K562 (cell line): ENCODE results near the gene HOXA4. TPM values are rescaled to one million over a fixed set of nuclear protein-coding genes. Genes with fewer than 3 reads are reported as not detected.

ENCODE experiments used
- ATAC-seq: fragments of 200-7000 bp; cut with Tn5 transposase; 3 replicates; pipeline ENCODE4 v1.9.1; 2020; ENCODE audit warnings: moderate library complexity
- BruUV-seq: library from RNA; stranded (reverse); fragments of 400-500 nt; replicated peaks from 2 replicates; lab custom pipeline; 2021; lab: Mats Ljungman, UMichigan
- CTCF ChIA-PET: fragments of 300-600 bp; formaldehyde crosslinking; extraction: SDS; loops from one replicate; lab custom pipeline; 2021; ENCODE audit warnings: low intra/inter-chr PET ratio; lab: Yijun Ruan, JAX
- POLR2A ChIA-PET: fragments of 300-600, 350-650 bp; sonication (Branson Sonifier 250); formaldehyde crosslinking; extraction: SDS; loops from one replicate; lab custom pipeline; 2021; ENCODE audit warnings: antibody characterized with exemption, inconsistent platforms; lab: Yijun Ruan, JAX
- DNase-seq, 4 experiments: peaks; one replicate each; pipeline versions ENCODE4 v3.0.0 to v3.0.0-alpha.2; 2011 to 2018; ENCODE audit warnings: low spot score in 3 of 4, mixed read lengths in 3 of 4; ENCODE audit errors: extremely low read depth in 1 of 4
- FAIRE-seq: peaks from 2 replicates; lab custom pipeline; 2011; peaks lifted over from hg19 to GRCh38; lab: Jason Lieb, UNC
- H2AFZ ChIP-seq: 2 replicates; pipeline ENCODE4 v1.6.0; 2011; ENCODE audit warnings: low read depth, low read length, control low read depth, inconsistent platforms
- H3K27ac ChIP-seq: fragments of 200-600 bp; 3 replicates; pipeline ENCODE4 v1.8.0; 2011; ENCODE audit warnings: low read depth, mild to moderate bottlenecking, control low read depth, inconsistent platforms, low read length, moderate library complexity, mixed read lengths; ENCODE audit errors: extremely low read depth
- H3K27me3 ChIP-seq, 2 experiments: fragments of 300-600 bp in 1 of 2; 2 replicates in 1 of 2; 3 replicates in 1 of 2; pipeline versions ENCODE4 v1.6.0 to v1.8.0; 2011; ENCODE audit warnings: inconsistent platforms in 2 of 2, low read length in 2 of 2, mild to moderate bottlenecking in 1 of 2, mixed read lengths in 1 of 2, moderate library complexity in 1 of 2; ENCODE audit not compliant: control insufficient read depth in 2 of 2, insufficient read depth in 2 of 2
- H3K36me3 ChIP-seq: fragments of 300-600 bp; 3 replicates; pipeline ENCODE4 v1.8.0; 2011; ENCODE audit warnings: mild to moderate bottlenecking, low read length, inconsistent platforms; ENCODE audit not compliant: control insufficient read depth, insufficient read depth
- H3K4me1 ChIP-seq, 2 experiments: fragments of 200-600 bp in 1 of 2; replicated peaks in 1 of 2; 2 replicates in 1 of 2; 3 replicates in 1 of 2; pipeline versions ENCODE4 v1.5.1 to v1.8.0; 2011; ENCODE audit warnings: inconsistent platforms in 2 of 2, low read length in 2 of 2, mild to moderate bottlenecking in 1 of 2, mixed read lengths in 1 of 2, moderate library complexity in 1 of 2; ENCODE audit not compliant: control insufficient read depth in 2 of 2, insufficient read depth in 2 of 2
- H3K4me2 ChIP-seq: 2 replicates; pipeline ENCODE4 v1.6.1; 2011; ENCODE audit warnings: low read length, control low read depth, inconsistent platforms, mixed read lengths; ENCODE audit not compliant: insufficient read depth
- H3K4me3 ChIP-seq: fragments of 200-600 bp; sonication (generic), shearing (Covaris generic); 2 replicates; pipeline ENCODE4 v1.5.1; 2016; ENCODE audit warnings: control low read depth, inconsistent platforms
- H3K79me2 ChIP-seq: fragments of 200-600 bp; 3 replicates; pipeline ENCODE4 v1.8.0; 2011; ENCODE audit warnings: low read length, inconsistent platforms; ENCODE audit not compliant: control insufficient read depth, insufficient read depth
- H3K9ac ChIP-seq, 2 experiments: 2 replicates each; pipeline versions ENCODE4 v1.6.0 to v1.6.1; 2011; ENCODE audit warnings: low read depth in 2 of 2, low read length in 2 of 2, control low read depth in 1 of 2, inconsistent platforms in 1 of 2, mild to moderate bottlenecking in 1 of 2, mixed read lengths in 1 of 2; ENCODE audit not compliant: insufficient read depth in 1 of 2
- H3K9me1 ChIP-seq: one replicate; pipeline ENCODE4 v1.6.0; 2011; ENCODE audit warnings: inconsistent platforms, mild to moderate bottlenecking, low read length, moderate library complexity; ENCODE audit not compliant: control insufficient read depth, insufficient read depth
- H3K9me3 ChIP-seq: replicated peaks from 2 replicates; pipeline ENCODE4 v1.5.1; 2011; ENCODE audit warnings: low read depth, low read length, inconsistent platforms; ENCODE audit not compliant: control insufficient read depth, insufficient read depth
- H4K20me1 ChIP-seq: replicated peaks from 2 replicates; pipeline ENCODE4 v1.6.1; 2011; ENCODE audit warnings: low read length, inconsistent platforms, mixed read lengths; ENCODE audit not compliant: control insufficient read depth, insufficient read depth
- EGR1 ChIP-seq: fragments of 450-650 bp; conservative IDR thresholded peaks from 2 replicates; pipeline ENCODE4 v1.6.1; 2017; ENCODE audit warnings: mild to moderate bottlenecking
- HMG20B ChIP-seq: fragments of 250-450 bp; sonication (Bioruptor Pico); IDR thresholded peaks from 2 replicates; pipeline ENCODE4 v1.5.0; 2021; ENCODE audit warnings: mild to moderate bottlenecking
- NCOA4 ChIP-seq: fragments of 450-650 bp; IDR thresholded peaks from 2 replicates; pipeline ENCODE4 v1.6.1; 2018; ENCODE audit warnings: mild to moderate bottlenecking; ENCODE audit not compliant: partially characterized antibody
- NR2F6 ChIP-seq: fragments of 450-650 bp; formaldehyde crosslinking; IDR thresholded peaks from 2 replicates; pipeline ENCODE4 v1.4.0; 2020; ENCODE audit warnings: mild to moderate bottlenecking
- ZNF354B ChIP-seq: fragments of 250-450 bp; sonication (Bioruptor Pico); IDR thresholded peaks from 2 replicates; pipeline ENCODE4 v1.4.0; 2020
- whole genome bisulfite sequencing: fragments of 100-300 bp; shearing (Covaris generic); methylation state at CpG from one replicate; pipeline ENCODE4 v1.1.6; 2016; ENCODE audit warnings: low coverage, mixed read lengths; ENCODE audit not compliant: insufficient coverage; ENCODE audit errors: missing lambda C conversion rate; 5-methylcytosine and 5-hydroxymethylcytosine counted together
- in situ Hi-C: fragments of 300-500 bp; cut with MboI; formaldehyde crosslinking; loops from 4 replicates; pipeline ENCODE4 v1.15.0; 2018; ENCODE audit warnings: inconsistent platforms, mixed read lengths
- intact Hi-C: fragments of 100-400 bp; cut with micrococcal nuclease; formaldehyde crosslinking; loops from 2 replicates; pipeline ENCODE4 v1.14.2; 2022
- polyA plus RNA-seq, 8 experiments: library from polyadenylated mRNA; depleted of rRNA in 4 of 8; stranded (reverse) in 5 of 8; unstranded in 3 of 8; fragments of >200 nt; fragmentation: Nextera tagmentation in 2 of 8; fragmentation: Illumina TruSeq in 1 of 8; extraction: Ambion mirVana in 2 of 8; extraction: Trizol in 1 of 8; gene quantifications; 2 replicates each; pipeline versions ENCODE4 v1.2.1 to v1.2.3, GENCODE V29; 2011 to 2014; ENCODE audit warnings: inconsistent platforms in 1 of 8, missing spikeins in 1 of 8
- total RNA-seq, 7 experiments: library from RNA; depleted of rRNA in 6 of 7; stranded (reverse); fragments of >200 nt in 6 of 7; fragmentation: Illumina TruSeq in 2 of 7; extraction: Trizol in 2 of 7; gene quantifications; 2 replicates each; pipeline versions ENCODE4 v1.2.1 to v1.2.3, GENCODE V29; 2011 to 2021; ENCODE audit warnings: low replicate concordance in 1 of 7

HOXA4 gene
- total and polyA plus RNA-seq, 9 of the 15 experiments (the other 6 are each of a cell fraction or from before 2014, with no cell fraction given) = not detected

GRCh38 chr7:27133409-27134231, 3.1 kb upstream of the HOXA4 start:
- TF ChIP-seq NR2F6 (CRISPR knock-in tag) (no peak), NCOA4 (no peak), HMG20B (CRISPR knock-in tag) (no peak), EGR1 (no peak)
- no peak overlapping the region for H3K9ac ChIP-seq
- H4K20me1 ChIP-seq = no peaks in the 10 kb centered on the region
- no peak overlapping the region for H3K4me2 ChIP-seq
- H3K27me3 ChIP-seq = peaks cover 26 to 33% of the 10 kb centered on the region in 2 experiments
- H3K4me3 ChIP-seq = no peak overlapping the region
- ATAC-seq (no peak), FAIRE-seq (no peak), DNase-seq (no peak)
- ChIA-PET POLR2A (no interaction called here), CTCF (no interaction called here)
- no peaks in the 10 kb centered on the region for H3K9me1 ChIP-seq
- H3K27ac ChIP-seq = no peak overlapping the region
- H3K4me1 ChIP-seq = peaks cover 0 to 7% of the 10 kb centered on the region in 2 experiments; a peak in 1 of 5 replicates
- in situ Hi-C loops (no loop called here), intact Hi-C loops (no loop called here)
- no peak overlapping the region for H2AFZ ChIP-seq
- no TSS peak for BruUV-seq
- no peaks in the 10 kb centered on the region for H3K36me3 ChIP-seq
- H3K9me3 ChIP-seq = no peaks in the 10 kb centered on the region
- 4% methylated on average over 18 of the region's 18 CpGs for WGBS
- H3K79me2 ChIP-seq = no peaks in the 10 kb centered on the region

DNA sequence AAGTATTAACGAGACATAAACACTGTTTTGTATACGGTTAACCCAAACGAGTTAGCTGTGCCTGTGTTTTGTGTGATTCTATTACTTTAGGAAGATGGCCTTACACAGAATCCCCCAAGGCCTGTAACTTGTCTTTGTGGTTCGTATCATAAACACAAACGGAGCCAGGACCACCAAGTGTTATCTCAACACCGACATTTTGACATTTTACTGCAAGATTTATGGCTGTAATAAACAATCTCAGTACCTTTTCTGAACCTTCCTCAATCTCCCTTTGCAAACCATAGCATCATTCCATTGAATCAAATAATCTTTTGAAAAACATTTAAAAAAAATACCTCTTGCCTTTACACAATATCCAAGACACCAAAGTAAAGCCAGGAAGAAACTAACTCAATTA, 2.4 kb upstream of the HOXA4 start:
- Histone ChIP-seq H3K27ac (no peak overlapping the region), H4K20me1 (no peaks in the 10 kb centered on the region; the same call in 1 of the 2 replicates), H3K79me2 (no peaks in the 10 kb centered on the region), H3K4me2 (no peak overlapping the region), H3K36me3 (no peaks in the 10 kb centered on the region), H3K9me1 (no peaks in the 10 kb centered on the region)
- DNase-seq = no peak
- CTCF ChIA-PET = no interaction called here
- no peak for TF ChIP-seq ZNF354B (CRISPR knock-in tag)
- TF ChIP-seq, all 486 proteins: peak for 0
- WGBS = 0% methylated on average over 6 of the region's 6 CpGs
- peak; percentile 29 for FAIRE-seq
- Histone ChIP-seq H3K9me3 (no peaks in the 10 kb centered on the region), H3K4me1 (peaks cover 0 to 7% of the 10 kb centered on the region in 2 experiments; a peak in 1 of 5 replicates), H3K9ac (no peak overlapping the region), H3K27me3 (peaks cover 25 to 33% of the 10 kb centered on the region in 2 experiments), H2AFZ (no peak overlapping the region), H3K4me3 (no peak overlapping the region)
- in situ Hi-C loops = no loop called here
- intact Hi-C loops = no loop called here
- no TSS peak for BruUV-seq
- POLR2A ChIA-PET = no interaction called here
- ATAC-seq = no peak
